ENCODE measurements around the gene PHLDB1. TPM values are rescaled to one million over a fixed set of nuclear protein-coding genes. Genes with fewer than 3 reads are reported as not detected.
"Not testable (repeated sequence)": the region's sequence is repeated elsewhere in the genome, so short reads cannot be mapped to it uniquely, and the experiment has no call there.

PHLDB1 gene
- total and polyA plus RNA-seq, 4 donors, result 27.3 to 90.5 (median 76.1) TPM

- no peak for TF ChIP-seq CTCF (IDR thresholded peaks at IDR 0.05; ENCODE audit: control extremely low read depth, extremely low read depth)
- 95 to 100% methylated on average over 1 of the region's 1 CpG for WGBS, 2 donors
- H3K9ac ChIP-seq (ENCODE audit: insufficient read depth in 1 of 2, low read length in 2 of 2), result no peak overlapping the region
Measured at GRCh38 chr11:118587952-118588351, 19.5 kb upstream of the PHLDB1 start.

GRCh38 chr11:118592616-118593367 is 14.6 kb upstream of the PHLDB1 start:
- Histone ChIP-seq H3K9ac (ENCODE audit: insufficient read depth in 1 of 2, low read length in 2 of 2) (no peak overlapping the region), H3K4me3 (no peak overlapping the region), H3K27me3 (ENCODE audit: control insufficient read depth in 3 of 3, insufficient read depth in 3 of 3, low read length in 2 of 3) (no peaks in the 10 kb centered on the region), H3K9me3 (ENCODE audit: control insufficient read depth in 4 of 4, insufficient read depth in 3 of 4, low read length in 3 of 4) (no peaks in the 10 kb centered on the region), H3K27ac (ENCODE audit: low read depth in 1 of 2, low read length in 1 of 2) (no peak overlapping the region), H3K36me3 (ENCODE audit: control insufficient read depth in 4 of 4, insufficient read depth in 4 of 4, low read length in 4 of 4) (peaks cover 36 to 62% (median 39%) of the 10 kb centered on the region in 4 donors), H3K4me1 (ENCODE audit: control insufficient read depth in 5 of 5, insufficient read depth in 5 of 5, low read length in 5 of 5) (no peaks in the 10 kb centered on the region)
- DNase-seq (no peak), ATAC-seq (ENCODE audit: insufficient read depth, low FRiP score) (no peak)
- WGBS, 2 donors, result 87 to 95% methylated on average over 2 of the region's 2 CpGs
- no peak for TF ChIP-seq CTCF (IDR thresholded peaks at IDR 0.05; ENCODE audit: control extremely low read depth, extremely low read depth)

More at GRCh38 chr11:118587952-118588351, 19.5 kb upstream of the PHLDB1 start:
- Histone ChIP-seq H3K4me1 (ENCODE audit: control insufficient read depth in 5 of 5, insufficient read depth in 5 of 5, low read length in 5 of 5) (no peaks in the 10 kb centered on the region), H3K4me3 (no peak overlapping the region), H3K36me3 (ENCODE audit: control insufficient read depth in 4 of 4, insufficient read depth in 4 of 4, low read length in 4 of 4) (peaks cover 34 to 72% (median 44%) of the 10 kb centered on the region in 4 donors), H3K27me3 (ENCODE audit: control insufficient read depth in 3 of 3, insufficient read depth in 3 of 3, low read length in 2 of 3) (no peaks in the 10 kb centered on the region), H3K9me3 (ENCODE audit: control insufficient read depth in 4 of 4, insufficient read depth in 3 of 4, low read length in 3 of 4) (no peaks in the 10 kb centered on the region), H3K27ac (ENCODE audit: low read depth in 1 of 2, low read length in 1 of 2) (peak overlapping the region in 1 of 2 donors; percentile 10)
- DNase-seq, result no peak
- ATAC-seq (ENCODE audit: insufficient read depth, low FRiP score), result no peak

- not testable (repeated sequence) for H3K9me3 ChIP-seq (ENCODE audit: control insufficient read depth in 4 of 4, insufficient read depth in 3 of 4, low read length in 3 of 4); H3K9ac ChIP-seq (ENCODE audit: insufficient read depth in 1 of 2, low read length in 2 of 2); H3K27me3 ChIP-seq (ENCODE audit: control insufficient read depth in 3 of 3, insufficient read depth in 3 of 3, low read length in 2 of 3); H3K27ac ChIP-seq (ENCODE audit: low read depth in 1 of 2, low read length in 1 of 2); H3K4me3 ChIP-seq; ATAC-seq (ENCODE audit: insufficient read depth, low FRiP score); H3K4me1 ChIP-seq (ENCODE audit: control insufficient read depth in 5 of 5, insufficient read depth in 5 of 5, low read length in 5 of 5)
- H3K36me3 ChIP-seq (ENCODE audit: control insufficient read depth in 4 of 4, insufficient read depth in 4 of 4, low read length in 4 of 4), result peaks cover 33 to 59% (median 38%) of the 10 kb centered on the region in 4 donors
- DNase-seq, result peak in 2 of 3 donors; percentile 69 to 78
- peak; percentile 16 for TF ChIP-seq CTCF (IDR thresholded peaks at IDR 0.05; ENCODE audit: control extremely low read depth, extremely low read depth)
- 55 to 67% methylated on average over 5 of the region's 5 CpGs for WGBS, 2 donors
Measured at GRCh38 chr11:118594984-118595383, 12.4 kb upstream of the PHLDB1 start.
